Spleen (tissue), 7 donors: Measurements from ENCODE around the gene TNFRSF12A.

Source experiments
- POLR2A ChIP-seq, 3 donors: fragments of 450-650 bp; IDR thresholded peaks; one replicate each; pipeline ENCODE4 v1.5.1; 2017; ENCODE audit warnings: antibody characterized with exemption in 3 of 3, mild to moderate bottlenecking in 1 of 3
- TF ChIP-seq, protein P1 (sequence below), 11 experiments: fragments of 200-600 bp in 7 of 11; fragments of 450-650 bp in 4 of 11; sonication (generic) in 4 of 11; IDR thresholded peaks in 8 of 11; conservative IDR thresholded peaks in 3 of 11; 1 replicate in 7 of 11; 2 replicates in 4 of 11; pipeline versions ENCODE4 v1.4.0 to v1.8.0; 2016 to 2021; ENCODE audit warnings: antibody characterized with exemption in 11 of 11, inconsistent platforms in 4 of 11, mild to moderate bottlenecking in 1 of 11
- donor health status: DM: no; HTN: no; CAD: no; lungs with moderate emphysema.
- donor health status: DM: no; HTN: no; CAD: no.
- donor health status: DM: no; HTN: no; CAD: no.

DNA sequence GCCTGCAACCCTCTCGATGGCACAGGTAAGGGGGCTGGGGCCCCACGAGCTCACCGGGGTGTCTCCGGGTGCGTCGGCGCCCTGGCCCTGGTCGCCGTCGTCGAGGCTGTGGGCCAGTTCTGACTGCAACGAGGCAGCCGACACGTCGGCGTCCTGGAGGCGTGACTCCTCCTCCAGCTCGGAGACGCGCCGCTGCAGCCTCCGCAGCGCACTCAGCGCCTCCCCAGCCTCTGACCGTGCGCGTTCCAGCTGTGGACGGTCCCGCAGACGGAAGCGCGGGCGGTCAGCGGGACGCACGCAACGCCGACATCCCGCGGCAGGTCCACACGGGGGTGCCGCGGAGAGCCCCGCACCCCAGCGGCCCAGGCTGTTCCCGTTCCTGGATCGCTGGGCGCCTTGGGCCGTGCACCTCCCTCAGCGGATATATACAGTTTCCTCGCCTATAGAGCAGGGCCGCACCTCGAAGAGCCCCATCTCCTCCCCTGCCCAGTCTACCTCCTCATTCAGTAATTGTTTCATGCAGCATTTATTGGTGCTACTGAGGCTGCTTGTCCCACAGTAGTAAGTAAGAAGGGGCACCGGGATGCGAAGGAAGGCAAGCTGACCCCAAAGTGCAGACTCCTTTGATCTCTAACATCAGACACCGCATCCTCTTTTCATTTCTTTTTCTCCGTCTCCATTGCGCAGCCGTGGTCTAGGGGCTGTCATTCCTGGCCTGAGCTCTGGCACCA, 9.5 kb downstream of the TNFRSF12A start:
- TF ChIP-seq, protein P1, sequence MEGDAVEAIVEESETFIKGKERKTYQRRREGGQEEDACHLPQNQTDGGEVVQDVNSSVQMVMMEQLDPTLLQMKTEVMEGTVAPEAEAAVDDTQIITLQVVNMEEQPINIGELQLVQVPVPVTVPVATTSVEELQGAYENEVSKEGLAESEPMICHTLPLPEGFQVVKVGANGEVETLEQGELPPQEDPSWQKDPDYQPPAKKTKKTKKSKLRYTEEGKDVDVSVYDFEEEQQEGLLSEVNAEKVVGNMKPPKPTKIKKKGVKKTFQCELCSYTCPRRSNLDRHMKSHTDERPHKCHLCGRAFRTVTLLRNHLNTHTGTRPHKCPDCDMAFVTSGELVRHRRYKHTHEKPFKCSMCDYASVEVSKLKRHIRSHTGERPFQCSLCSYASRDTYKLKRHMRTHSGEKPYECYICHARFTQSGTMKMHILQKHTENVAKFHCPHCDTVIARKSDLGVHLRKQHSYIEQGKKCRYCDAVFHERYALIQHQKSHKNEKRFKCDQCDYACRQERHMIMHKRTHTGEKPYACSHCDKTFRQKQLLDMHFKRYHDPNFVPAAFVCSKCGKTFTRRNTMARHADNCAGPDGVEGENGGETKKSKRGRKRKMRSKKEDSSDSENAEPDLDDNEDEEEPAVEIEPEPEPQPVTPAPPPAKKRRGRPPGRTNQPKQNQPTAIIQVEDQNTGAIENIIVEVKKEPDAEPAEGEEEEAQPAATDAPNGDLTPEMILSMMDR (IDR thresholded peaks at IDR 0.05 in 8 of 11, conservative IDR thresholded peaks at IDR 0.05 in 3 of 11) = no peak
- no peak for TF ChIP-seq POLR2A (IDR thresholded peaks at IDR 0.05)
